A549 (cell line): ENCODE results near the gene CTSF. TPM values are rescaled to one million over a fixed set of nuclear protein-coding genes. Genes with fewer than 3 reads are reported as not detected.
A peak's percentile ranks its signal among the peaks of the same experiment; 100 is the strongest.

ENCODE experiments used
- ATAC-seq, 2 experiments: fragments of 200-7000 bp in 1 of 2; fragments of >200 bp in 1 of 2; cut with Nextera tagmentation in 1 of 2; cut with Tn5 transposase in 1 of 2; 3 replicates each; pipeline versions ENCODE4 v1.8.0 to v1.9.1; 2018 to 2020; ENCODE audit warnings: mild to moderate bottlenecking in 1 of 2, moderate library complexity in 1 of 2
- CTCF ChIA-PET: fragments of 300-600 bp; sonication (Branson Sonifier 250); formaldehyde crosslinking; extraction: SDS; loops from one replicate; lab custom pipeline; 2021; ENCODE audit warnings: antibody characterized with exemption, inconsistent platforms; lab: Yijun Ruan, JAX
- POLR2A ChIA-PET: fragments of 350-600 bp; formaldehyde crosslinking; extraction: SDS; loops from one replicate; lab custom pipeline; 2021; ENCODE audit warnings: antibody characterized with exemption, inconsistent platforms; lab: Yijun Ruan, JAX
- DNase-seq, 2 experiments: peaks; one replicate each; pipeline versions ENCODE4 v3.0.0 to v3.0.0-alpha.2; 2011 to 2016; ENCODE audit warnings: low read depth in 1 of 2, low spot score in 1 of 2
- FAIRE-seq: peaks from 2 replicates; lab custom pipeline; 2011; peaks lifted over from hg19 to GRCh38; lab: Jason Lieb, UNC
- H3K27ac ChIP-seq, 2 experiments: fragments of >200 bp; sonication (Bioruptor Twin); formaldehyde crosslinking; 3 replicates each; pipeline ENCODE4 v1.5.1; 2016 to 2017
- H3K4me1 ChIP-seq: fragments of >200 bp; sonication (Bioruptor Twin); formaldehyde crosslinking; 3 replicates; pipeline ENCODE4 v1.6.1; 2016
- H3K4me2 ChIP-seq: fragments of >200 bp; sonication (Bioruptor Twin); formaldehyde crosslinking; 3 replicates; pipeline ENCODE4 v1.6.1; 2016
- H3K4me3 ChIP-seq: fragments of >200 bp; sonication (Bioruptor Twin); formaldehyde crosslinking; 3 replicates; pipeline ENCODE4 v1.5.1; 2016
- H3K9me3 ChIP-seq: fragments of >200 bp; sonication (Bioruptor Twin); formaldehyde crosslinking; 3 replicates; pipeline ENCODE4 v1.6.1; 2016
- CBX2 ChIP-seq: fragments of 200-600 bp; sonication (generic); IDR thresholded peaks from 2 replicates; pipeline ENCODE4 v1.6.1; 2016; ENCODE audit warnings: low read depth, mild to moderate bottlenecking, borderline replicate concordance
- CEBPB ChIP-seq, 2 experiments: fragments of >200 bp in 1 of 2; sonication (Bioruptor Twin) in 1 of 2; formaldehyde crosslinking in 1 of 2; IDR thresholded peaks; 2 replicates each; pipeline ENCODE4 v1.6.1; 2012 to 2016
- CHD2 ChIP-seq: fragments of 150-350 bp; IDR thresholded peaks from 2 replicates; pipeline ENCODE4 v1.6.1; 2014; ENCODE audit warnings: low read length; ENCODE audit not compliant: partially characterized antibody
- CHD4 ChIP-seq: fragments of 200-600 bp; sonication (generic); IDR thresholded peaks from 2 replicates; pipeline ENCODE4 v1.6.1; 2016; ENCODE audit warnings: antibody characterized with exemption, mild to moderate bottlenecking, borderline replicate concordance
- EHMT2 ChIP-seq: fragments of 200-600 bp; sonication (generic); IDR thresholded peaks from 2 replicates; pipeline ENCODE4 v1.6.1; 2016; ENCODE audit warnings: antibody characterized with exemption, low read depth, mild to moderate bottlenecking, moderate library complexity
- ESRRA ChIP-seq: fragments of 150-350 bp; IDR thresholded peaks from 2 replicates; pipeline ENCODE4 v1.6.1; 2014; ENCODE audit warnings: mild to moderate bottlenecking, low read length, borderline replicate concordance
- FOSB ChIP-seq: fragments of 250-450 bp; sonication (Bioruptor Pico); IDR thresholded peaks from 2 replicates; pipeline ENCODE4 v1.5.0; 2020; ENCODE audit warnings: mild to moderate bottlenecking, moderate library complexity
- FOSL2 ChIP-seq, 2 experiments: fragments of 450-650 bp in 1 of 2; fragments of >200 bp in 1 of 2; sonication (Bioruptor Twin) in 1 of 2; formaldehyde crosslinking; IDR thresholded peaks; 2 replicates each; pipeline versions ENCODE4 v1.5.0 to v1.6.1; 2016 to 2020; ENCODE audit warnings: mild to moderate bottlenecking in 1 of 2, moderate library complexity in 1 of 2
- HEYL ChIP-seq: fragments of 250-450 bp; sonication (Bioruptor Pico); IDR thresholded peaks from 2 replicates; pipeline ENCODE4 v1.8.0; 2021; ENCODE audit warnings: mild to moderate bottlenecking, moderate library complexity
- HOXB13 ChIP-seq: fragments of 250-450 bp; sonication (Bioruptor Pico); IDR thresholded peaks from 2 replicates; pipeline ENCODE4 v1.5.0; 2020; ENCODE audit warnings: low read depth, mild to moderate bottlenecking, moderate library complexity
- MAZ ChIP-seq: fragments of 150-350 bp; IDR thresholded peaks from 2 replicates; pipeline ENCODE4 v1.6.1; 2014; ENCODE audit warnings: antibody characterized with exemption, low read depth, low read length, borderline replicate concordance
- NFE2L2 ChIP-seq: fragments of 150-350 bp; conservative IDR thresholded peaks from 2 replicates; pipeline ENCODE4 v1.6.1; 2014; ENCODE audit warnings: low read length
- NPAS2 ChIP-seq: fragments of 250-450 bp; sonication (Bioruptor Pico); IDR thresholded peaks from 2 replicates; pipeline ENCODE4 v1.8.0; 2022; ENCODE audit warnings: mild to moderate bottlenecking, moderate library complexity, borderline replicate concordance
- RAD21 ChIP-seq, 2 experiments: fragments of >200 bp in 1 of 2; sonication (Bioruptor Twin) in 1 of 2; formaldehyde crosslinking in 1 of 2; IDR thresholded peaks in 1 of 2; conservative IDR thresholded peaks in 1 of 2; 2 replicates in 1 of 2; 3 replicates in 1 of 2; pipeline ENCODE4 v1.6.1; 2012 to 2018; ENCODE audit warnings: inconsistent platforms in 1 of 2
- RFX5 ChIP-seq: fragments of 450-650 bp; IDR thresholded peaks from 2 replicates; pipeline ENCODE4 v1.7.1; 2014; ENCODE audit warnings: antibody characterized with exemption, mild to moderate bottlenecking, moderate library complexity
- SMC3 ChIP-seq: fragments of >200 bp; sonication (Bioruptor Twin); formaldehyde crosslinking; IDR thresholded peaks from 3 replicates; pipeline ENCODE4 v1.6.1; 2018; ENCODE audit warnings: inconsistent platforms
- SREBF2 ChIP-seq: fragments of 450-650 bp; IDR thresholded peaks from 2 replicates; pipeline ENCODE4 v1.6.1; 2014; ENCODE audit warnings: mild to moderate bottlenecking, moderate library complexity
- ZFP36 ChIP-seq: fragments of 450-650 bp; IDR thresholded peaks from 2 replicates; pipeline ENCODE4 v1.6.1; 2014; ENCODE audit warnings: borderline replicate concordance; ENCODE audit not compliant: partially characterized antibody
- WGBS: methylation state at CpG from one replicate; pipeline ENCODE4 v1.1.6; 2017; ENCODE audit errors: missing lambda C conversion rate; 5-methylcytosine and 5-hydroxymethylcytosine counted together
- polyA plus RNA-seq, 4 experiments: library from polyadenylated mRNA; depleted of rRNA in 3 of 4; stranded (reverse); fragments of >200 nt; fragmentation: RNase III in 1 of 4; extraction: RNeasy Plus Mini Kit Qiagen cat#74134 plus additional on column Dnase treatment in 1 of 4; gene quantifications; 2 replicates in 3 of 4; 3 replicates in 1 of 4; pipeline ENCODE4 v1.2.3, GENCODE V29; 2011 to 2017
- TF ChIP-seq, protein P1 (sequence below): fragments of >200 bp; sonication (Bioruptor Twin); formaldehyde crosslinking; IDR thresholded peaks from 3 replicates; pipeline ENCODE4 v1.5.1; 2016
- TF ChIP-seq, protein P2 (sequence below): fragments of 200-600 bp; sonication (generic); IDR thresholded peaks from 2 replicates; pipeline ENCODE4 v1.6.1; 2016; ENCODE audit warnings: antibody characterized with exemption, mild to moderate bottlenecking, moderate library complexity

CTSF gene
- polyA plus RNA-seq, 2 of the 4 experiments (the other 2 are of a cell fraction) = 19.2 to 29.8 TPM

- no peak overlapping the region for H3K27ac ChIP-seq
- TF ChIP-seq EHMT2 = no peak
- no peak for TF ChIP-seq CBX2
- no peak for TF ChIP-seq CEBPB (IDR thresholded peaks at IDR 0.05)
- no peak for TF ChIP-seq ZFP36
- TF ChIP-seq NPAS2 = no peak
- DNase-seq (no peak), ATAC-seq (no peak), FAIRE-seq (no peak)
- H3K4me1 ChIP-seq = peaks cover 30% of the 10 kb centered on the region
- WGBS = 81% methylated on average over 5 of the region's 5 CpGs
- CTCF ChIA-PET = interaction anchor here (1.0 kb wide), 1 partner anchor 12 kb away, joined by 8 read pairs; the partner anchor contains the start of gene CCDC87
- no peak overlapping the region for H3K4me3 ChIP-seq
- H3K9me3 ChIP-seq = no peaks in the 10 kb centered on the region
- POLR2A ChIA-PET = no interaction called here
- H3K4me2 ChIP-seq = no peak overlapping the region
Measured at GRCh38 chr11:66604155-66604554, 35.7 kb upstream of the CTSF start.

- ChIA-PET CTCF (interaction anchor here (4.3 kb wide), 1 partner anchor 12 kb away, joined by 16 read pairs; the partner anchor contains the start of gene CCDC87), POLR2A (interaction anchor here (1.1 kb wide), 1 partner anchor 13 kb away, joined by 3 read pairs; no protein-coding TSS in a partner anchor)
- no peak for ATAC-seq
- TF ChIP-seq SREBF2 = no peak
- no peak for TF ChIP-seq CEBPB (IDR thresholded peaks at IDR 0.05)
- no peak for TF ChIP-seq HEYL (CRISPR knock-in tag)
- no peak for TF ChIP-seq HOXB13
- TF ChIP-seq NFE2L2 = no peak
- TF ChIP-seq, protein P1, sequence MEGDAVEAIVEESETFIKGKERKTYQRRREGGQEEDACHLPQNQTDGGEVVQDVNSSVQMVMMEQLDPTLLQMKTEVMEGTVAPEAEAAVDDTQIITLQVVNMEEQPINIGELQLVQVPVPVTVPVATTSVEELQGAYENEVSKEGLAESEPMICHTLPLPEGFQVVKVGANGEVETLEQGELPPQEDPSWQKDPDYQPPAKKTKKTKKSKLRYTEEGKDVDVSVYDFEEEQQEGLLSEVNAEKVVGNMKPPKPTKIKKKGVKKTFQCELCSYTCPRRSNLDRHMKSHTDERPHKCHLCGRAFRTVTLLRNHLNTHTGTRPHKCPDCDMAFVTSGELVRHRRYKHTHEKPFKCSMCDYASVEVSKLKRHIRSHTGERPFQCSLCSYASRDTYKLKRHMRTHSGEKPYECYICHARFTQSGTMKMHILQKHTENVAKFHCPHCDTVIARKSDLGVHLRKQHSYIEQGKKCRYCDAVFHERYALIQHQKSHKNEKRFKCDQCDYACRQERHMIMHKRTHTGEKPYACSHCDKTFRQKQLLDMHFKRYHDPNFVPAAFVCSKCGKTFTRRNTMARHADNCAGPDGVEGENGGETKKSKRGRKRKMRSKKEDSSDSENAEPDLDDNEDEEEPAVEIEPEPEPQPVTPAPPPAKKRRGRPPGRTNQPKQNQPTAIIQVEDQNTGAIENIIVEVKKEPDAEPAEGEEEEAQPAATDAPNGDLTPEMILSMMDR = no peak
- no peak for TF ChIP-seq RAD21 (conservative IDR thresholded peaks at IDR 0.05 in 1 of 2, IDR thresholded peaks at IDR 0.05 in 1 of 2)
- no peak for TF ChIP-seq CHD2
- TF ChIP-seq RFX5 = no peak
- TF ChIP-seq, protein P2, sequence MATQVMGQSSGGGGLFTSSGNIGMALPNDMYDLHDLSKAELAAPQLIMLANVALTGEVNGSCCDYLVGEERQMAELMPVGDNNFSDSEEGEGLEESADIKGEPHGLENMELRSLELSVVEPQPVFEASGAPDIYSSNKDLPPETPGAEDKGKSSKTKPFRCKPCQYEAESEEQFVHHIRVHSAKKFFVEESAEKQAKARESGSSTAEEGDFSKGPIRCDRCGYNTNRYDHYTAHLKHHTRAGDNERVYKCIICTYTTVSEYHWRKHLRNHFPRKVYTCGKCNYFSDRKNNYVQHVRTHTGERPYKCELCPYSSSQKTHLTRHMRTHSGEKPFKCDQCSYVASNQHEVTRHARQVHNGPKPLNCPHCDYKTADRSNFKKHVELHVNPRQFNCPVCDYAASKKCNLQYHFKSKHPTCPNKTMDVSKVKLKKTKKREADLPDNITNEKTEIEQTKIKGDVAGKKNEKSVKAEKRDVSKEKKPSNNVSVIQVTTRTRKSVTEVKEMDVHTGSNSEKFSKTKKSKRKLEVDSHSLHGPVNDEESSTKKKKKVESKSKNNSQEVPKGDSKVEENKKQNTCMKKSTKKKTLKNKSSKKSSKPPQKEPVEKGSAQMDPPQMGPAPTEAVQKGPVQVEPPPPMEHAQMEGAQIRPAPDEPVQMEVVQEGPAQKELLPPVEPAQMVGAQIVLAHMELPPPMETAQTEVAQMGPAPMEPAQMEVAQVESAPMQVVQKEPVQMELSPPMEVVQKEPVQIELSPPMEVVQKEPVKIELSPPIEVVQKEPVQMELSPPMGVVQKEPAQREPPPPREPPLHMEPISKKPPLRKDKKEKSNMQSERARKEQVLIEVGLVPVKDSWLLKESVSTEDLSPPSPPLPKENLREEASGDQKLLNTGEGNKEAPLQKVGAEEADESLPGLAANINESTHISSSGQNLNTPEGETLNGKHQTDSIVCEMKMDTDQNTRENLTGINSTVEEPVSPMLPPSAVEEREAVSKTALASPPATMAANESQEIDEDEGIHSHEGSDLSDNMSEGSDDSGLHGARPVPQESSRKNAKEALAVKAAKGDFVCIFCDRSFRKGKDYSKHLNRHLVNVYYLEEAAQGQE = no peak
- no peak for TF ChIP-seq CHD4
- TF ChIP-seq MAZ = no peak
- TF ChIP-seq FOSL2 (IDR thresholded peaks at IDR 0.05) = no peak
- TF ChIP-seq FOSL2 (CRISPR knock-in tag; IDR thresholded peaks at IDR 0.05) = no peak
- no peak for TF ChIP-seq ESRRA
- no peak for TF ChIP-seq FOSB
- no peak for TF ChIP-seq SMC3
- Histone ChIP-seq H3K27ac (peak overlapping the region in 1 of 2 experiments; percentile 55; a peak in 3 of 6 replicates), H3K4me1 (peaks cover 26% of the 10 kb centered on the region), H3K4me3 (no peak overlapping the region), H3K9me3 (no peaks in the 10 kb centered on the region), H3K4me2 (no peak overlapping the region)
- no peak for DNase-seq
- WGBS = 91% methylated on average over 5 of the region's 6 CpGs
- no peak for FAIRE-seq
Measured at GRCh38 chr11:66603072-66603471, 34.7 kb upstream of the CTSF start.
